ENCODE measurements around the gene MAP3K3.

DNA sequence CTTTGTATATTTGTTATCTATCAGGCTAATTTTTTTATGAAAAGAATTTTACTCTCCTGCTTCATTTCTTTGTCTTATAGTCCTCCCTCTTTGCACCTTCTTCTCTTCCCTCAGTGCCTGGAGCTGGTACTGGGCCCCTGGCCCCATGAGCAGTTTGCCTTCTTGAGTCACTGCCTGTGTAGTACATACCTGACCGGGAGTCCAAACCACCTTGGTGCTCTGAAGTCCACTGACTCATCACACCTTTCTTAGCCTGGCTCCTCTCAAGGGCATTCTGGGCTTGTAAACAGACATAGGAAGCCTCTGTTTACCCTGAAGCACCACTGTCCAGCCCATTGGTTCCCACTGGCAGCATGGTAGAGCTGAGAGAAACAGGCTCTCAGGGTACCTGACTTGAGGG is 32.6 kb upstream of the MAP3K3 start:
- TF ChIP-seq CTCF (conservative IDR thresholded peaks at IDR 0.05 in 1 of 2, IDR thresholded peaks at IDR 0.05 in 1 of 2; ENCODE audit: extremely low read depth in 1 of 2, insufficient read depth in 1 of 2, low read depth in 1 of 2, low read length in 2 of 2) (no peak), EZH2 (IDR thresholded peaks at IDR 0.05; ENCODE audit: borderline replicate concordance, low read length) (no peak)
